Measurements from ENCODE around the gene PITPNC1. TPM values are rescaled to one million over a fixed set of nuclear protein-coding genes. Genes with fewer than 3 reads are reported as not detected.

PITPNC1 gene
- total and polyA plus RNA-seq, 2 donors (not counting 1 experiment from before 2014, with no cell fraction given) = 4.7 to 26.1 TPM

- DNase-seq (no peak), ATAC-seq (ENCODE audit: low read depth) (no peak)
- Mint-ChIP-seq H3K27me3 (no peaks in the 10 kb centered on the region), H3K4me3 (no peak overlapping the region), H3K27ac (no peak overlapping the region), H3K9me3 (ENCODE audit: insufficient read depth) (no peaks in the 10 kb centered on the region), H3K4me1 (peaks cover 8% of the 10 kb centered on the region)
- CTCF ChIA-PET = no interaction called here
- Histone ChIP-seq H3K4me3 (ENCODE audit: control extremely low read depth in 1 of 5, extremely low read depth in 1 of 5, insufficient read depth in 1 of 5, low read depth in 2 of 5, low read length in 4 of 5) (no peak overlapping the region), H3K9me3 (ENCODE audit: control extremely low read depth in 1 of 3, control insufficient read depth in 2 of 3, insufficient read depth in 1 of 3, low read length in 2 of 3) (peaks cover 0 to 5% (median 4%) of the 10 kb centered on the region in 3 donors), H3K27ac (ENCODE audit: low read length in 2 of 2) (no peak overlapping the region), H3K4me1 (ENCODE audit: control insufficient read depth in 2 of 2, insufficient read depth in 2 of 2, low read length in 2 of 2) (no peaks in the 10 kb centered on the region), H3K79me2 (ENCODE audit: control insufficient read depth, insufficient read depth, low read length) (peaks cover 9% of the 10 kb centered on the region), H3K4me2 (replicated peaks; ENCODE audit: low read depth, low read length, poor library complexity, severe bottlenecking) (no peak overlapping the region), H3K27me3 (replicated peaks in 1 of 4; ENCODE audit: control extremely low read depth in 1 of 4, control insufficient read depth in 3 of 4, insufficient read depth in 4 of 4, low read length in 3 of 4) (no peaks in the 10 kb centered on the region), H2AFZ (ENCODE audit: insufficient read depth, low read depth, low read length, poor library complexity, severe bottlenecking) (no peak overlapping the region), H3K9ac (ENCODE audit: low read length) (no peak overlapping the region), H3K36me3 (replicated peaks in 1 of 2; ENCODE audit: control extremely low read depth in 1 of 2, control insufficient read depth in 1 of 2, extremely low read depth in 1 of 2, insufficient read depth in 2 of 2, low read length in 1 of 2) (no peaks in the 10 kb centered on the region), H4K20me1 (ENCODE audit: control insufficient read depth, insufficient read depth, low read length, poor library complexity, severe bottlenecking) (no peaks in the 10 kb centered on the region)
- 96% methylated on average over 4 of the region's 7 CpGs for WGBS (ENCODE audit: insufficient coverage)
- TF ChIP-seq EZH2 (IDR thresholded peaks at IDR 0.05; ENCODE audit: borderline replicate concordance, insufficient read depth, low read depth, low read length, poor library complexity, severe bottlenecking) (no peak), CTCF (IDR thresholded peaks at IDR 0.05) (no peak)
- intact Hi-C loops (cut with micrococcal nuclease) = no loop called here
- POLR2A ChIA-PET = no interaction called here
Observed at GRCh38 chr17:67415291-67415690, 38.2 kb downstream of the PITPNC1 start.

GRCh38 chr17:67417507-67417906, 40.4 kb downstream of the PITPNC1 start:
- Histone ChIP-seq H3K27me3 (replicated peaks in 1 of 4; ENCODE audit: control extremely low read depth in 1 of 4, control insufficient read depth in 3 of 4, insufficient read depth in 4 of 4, low read length in 3 of 4) (no peaks in the 10 kb centered on the region), H3K9me3 (ENCODE audit: control extremely low read depth in 1 of 3, control insufficient read depth in 2 of 3, insufficient read depth in 1 of 3, low read length in 2 of 3) (peaks cover 0 to 4% (median 2%) of the 10 kb centered on the region in 3 donors), H3K4me3 (ENCODE audit: control extremely low read depth in 1 of 5, extremely low read depth in 1 of 5, insufficient read depth in 1 of 5, low read depth in 2 of 5, low read length in 4 of 5) (no peak overlapping the region), H4K20me1 (ENCODE audit: control insufficient read depth, insufficient read depth, low read length, poor library complexity, severe bottlenecking) (no peaks in the 10 kb centered on the region), H3K36me3 (replicated peaks in 1 of 2; ENCODE audit: control extremely low read depth in 1 of 2, control insufficient read depth in 1 of 2, extremely low read depth in 1 of 2, insufficient read depth in 2 of 2, low read length in 1 of 2) (no peaks in the 10 kb centered on the region), H2AFZ (ENCODE audit: insufficient read depth, low read depth, low read length, poor library complexity, severe bottlenecking) (no peak overlapping the region), H3K9ac (ENCODE audit: low read length) (no peak overlapping the region), H3K4me1 (ENCODE audit: control insufficient read depth in 2 of 2, insufficient read depth in 2 of 2, low read length in 2 of 2) (peaks cover 0 to 4% of the 10 kb centered on the region in 2 donors), H3K27ac (ENCODE audit: low read length in 2 of 2) (no peak overlapping the region), H3K79me2 (ENCODE audit: control insufficient read depth, insufficient read depth, low read length) (peaks cover 6% of the 10 kb centered on the region), H3K4me2 (replicated peaks; ENCODE audit: low read depth, low read length, poor library complexity, severe bottlenecking) (no peak overlapping the region)
- Mint-ChIP-seq H3K4me3 (no peak overlapping the region), H3K4me1 (peaks cover 16% of the 10 kb centered on the region), H3K27ac (no peak overlapping the region), H3K27me3 (no peaks in the 10 kb centered on the region), H3K9me3 (ENCODE audit: insufficient read depth) (no peaks in the 10 kb centered on the region)
- intact Hi-C loops (cut with micrococcal nuclease) = no loop called here
- TF ChIP-seq EZH2 (IDR thresholded peaks at IDR 0.05; ENCODE audit: borderline replicate concordance, insufficient read depth, low read depth, low read length, poor library complexity, severe bottlenecking) = no peak
- no peak for TF ChIP-seq CTCF (IDR thresholded peaks at IDR 0.05)
- 100% methylated on average over 1 of the region's 1 CpG for WGBS (ENCODE audit: insufficient coverage)
- CTCF ChIA-PET = no interaction called here
- DNase-seq (no peak), ATAC-seq (ENCODE audit: low read depth) (no peak)
- POLR2A ChIA-PET = no interaction called here
